Left ventricle myocardium inferior (tissue), 1 donor: Measurements from ENCODE around the gene HES2. TPM values are rescaled to one million over a fixed set of nuclear protein-coding genes. Genes with fewer than 3 reads are reported as not detected.

Source experiments
- DNase-seq: peaks from one replicate; pipeline ENCODE4 v3.0.0-alpha.2; 2020
- H3K27ac ChIP-seq: fragments of 200-600 bp; replicated peaks from 2 replicates; pipeline ENCODE4 v1.8.0; 2021
- H3K27me3 ChIP-seq: fragments of 200-600 bp; 2 replicates; pipeline ENCODE4 v1.8.0; 2021; ENCODE audit warnings: low read depth
- H3K36me3 ChIP-seq: fragments of 200-600 bp; 2 replicates; pipeline ENCODE4 v1.8.0; 2021
- H3K4me1 ChIP-seq: fragments of 200-600 bp; 2 replicates; pipeline ENCODE4 v1.8.0; 2021
- H3K4me3 ChIP-seq: fragments of 200-600 bp; 2 replicates; pipeline ENCODE4 v1.8.0; 2021; ENCODE audit warnings: mild to moderate bottlenecking, moderate library complexity
- H3K9me3 ChIP-seq: fragments of 200-600 bp; replicated peaks from 2 replicates; pipeline ENCODE4 v1.8.0; 2021
- CTCF ChIP-seq: fragments of 200-600 bp; IDR thresholded peaks from 2 replicates; pipeline ENCODE4 v1.8.0; 2021; ENCODE audit warnings: antibody characterized with exemption, mild to moderate bottlenecking, borderline replicate concordance
- intact Hi-C: fragments of 100-400 bp; cut with micrococcal nuclease; formaldehyde crosslinking; loops from one replicate; pipeline ENCODE4 v1.11.0; 2022
- total RNA-seq: library from RNA; stranded (reverse); fragmentation: NEBNext Ultra II Directional; extraction: Animal tissue kit (Norgen Biotek cat#: 25700); gene quantifications from one replicate; pipeline ENCODE4 v1.2.1, GENCODE V29; 2021
- donor health status: DM: no; HTN: yes; CAD: no; lungs with severe emphysema.

The HES2 gene
- total RNA-seq, 1 donor from 2014 or later, result not detected

DNA sequence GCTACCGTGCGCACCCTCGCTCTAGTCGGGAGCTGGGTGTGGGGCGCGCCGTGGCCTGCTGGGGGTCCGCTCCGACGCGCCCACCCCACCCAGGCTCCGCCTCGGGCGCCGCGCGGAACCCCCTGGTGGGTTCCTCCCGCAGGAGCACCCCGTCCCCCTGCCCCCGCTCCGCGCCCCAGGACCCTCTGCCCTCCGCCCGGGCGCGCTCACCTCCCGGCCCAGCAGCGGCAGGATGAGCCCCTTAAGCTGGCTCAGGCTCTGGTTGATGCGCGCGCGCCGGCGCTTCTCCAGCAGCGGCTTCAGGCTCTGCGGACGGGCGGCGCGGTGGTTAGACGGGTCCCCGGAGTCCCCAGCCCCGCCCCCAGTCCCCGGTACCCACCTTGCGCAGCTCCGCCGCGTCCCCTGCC is 319 bp downstream of the HES2 start:
- Histone ChIP-seq H3K9me3 (no peaks in the 10 kb centered on the region), H3K27ac (no peak overlapping the region), H3K27me3 (peaks cover 100% of the 10 kb centered on the region), H3K4me3 (peak overlapping the region; percentile 58), H3K36me3 (no peaks in the 10 kb centered on the region), H3K4me1 (peaks cover 48% of the 10 kb centered on the region)
- no peak for DNase-seq
- intact Hi-C loops, result no loop called here
- TF ChIP-seq CTCF, result no peak

DNA sequence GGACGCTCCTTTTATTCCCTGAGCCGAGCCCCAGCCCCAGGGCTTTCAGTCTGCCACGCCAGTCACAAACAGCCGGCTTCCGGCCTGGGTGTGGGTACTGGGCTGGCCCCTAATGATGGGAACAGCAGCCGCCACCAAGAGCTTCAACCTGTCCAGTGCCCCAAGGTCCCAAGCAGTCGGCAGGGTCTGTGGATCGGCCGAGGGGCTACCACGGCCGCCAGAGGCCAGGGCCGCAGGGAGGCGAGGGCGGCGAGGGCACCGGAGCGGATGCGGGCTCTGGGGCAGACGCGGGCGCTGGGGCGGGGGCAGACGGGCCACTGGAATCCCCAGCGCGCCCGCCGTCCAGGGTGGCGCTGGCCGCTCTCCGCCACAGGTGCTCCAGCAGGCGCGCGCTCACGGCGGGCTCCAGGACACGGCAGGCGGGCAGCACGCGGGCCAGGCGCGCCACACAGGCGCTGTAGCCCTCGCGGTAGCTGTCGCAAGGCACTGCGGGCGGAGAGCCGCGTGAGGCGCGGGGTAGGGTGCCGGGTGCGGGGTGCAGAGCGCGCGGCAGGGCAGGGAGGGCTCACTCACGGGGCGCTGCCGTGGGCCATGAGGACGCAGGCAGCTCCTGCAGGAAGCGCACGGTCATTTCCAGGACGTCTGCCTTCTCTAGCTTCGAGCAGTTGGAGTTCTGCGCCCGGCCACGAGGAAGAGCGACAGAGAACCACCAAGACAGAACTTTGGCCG is 887 bp downstream of the HES2 start:
- Histone ChIP-seq H3K4me3 (peak overlapping the region; percentile 58), H3K9me3 (no peaks in the 10 kb centered on the region), H3K27ac (no peak overlapping the region), H3K27me3 (peaks cover 100% of the 10 kb centered on the region), H3K4me1 (peaks cover 44% of the 10 kb centered on the region), H3K36me3 (no peaks in the 10 kb centered on the region)
- intact Hi-C loops, result no loop called here
- no peak for TF ChIP-seq CTCF
- DNase-seq, result no peak

DNA sequence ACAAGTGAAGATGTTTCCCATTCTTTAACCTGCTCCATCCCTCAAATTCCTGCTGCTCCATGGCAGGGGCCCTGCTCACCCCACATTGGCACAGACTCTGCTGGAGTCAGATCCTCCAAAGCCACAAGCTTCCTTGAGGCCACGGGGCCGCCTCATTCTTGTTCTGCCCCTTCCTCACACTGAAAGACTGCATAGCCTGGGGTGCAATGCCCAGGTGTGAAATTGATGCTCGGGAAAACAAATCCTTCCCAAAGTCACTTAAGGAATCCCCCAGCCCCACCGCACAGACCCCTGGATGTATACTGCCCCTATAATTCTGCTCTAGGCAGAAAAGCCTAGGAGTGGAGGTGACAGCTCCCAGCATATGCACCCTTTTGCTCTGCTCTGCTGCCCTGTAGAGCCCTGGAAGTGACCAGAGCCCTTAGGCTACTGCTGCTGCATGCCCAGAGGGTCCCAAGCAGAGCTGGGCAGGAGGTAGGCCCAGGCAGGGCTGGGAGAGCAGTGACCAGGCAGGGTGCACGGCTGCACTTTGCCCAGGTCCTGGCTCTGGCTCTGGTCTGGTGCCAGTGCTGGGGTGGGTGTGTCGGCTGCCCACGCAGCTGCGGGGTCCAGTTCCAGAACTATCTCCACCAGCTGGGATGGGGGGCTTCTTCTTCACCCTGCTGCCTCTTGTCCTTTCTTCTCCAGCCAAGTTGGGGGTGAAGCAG is 1.6 kb downstream of the HES2 start:
- DNase-seq, result no peak
- H3K4me1 ChIP-seq, result peaks cover 37% of the 10 kb centered on the region
- no peaks in the 10 kb centered on the region for H3K36me3 ChIP-seq
- TF ChIP-seq CTCF, result no peak
- H3K4me3 ChIP-seq, result no peak overlapping the region
- peaks cover 100% of the 10 kb centered on the region for H3K27me3 ChIP-seq
- intact Hi-C loops, result no loop called here
- H3K27ac ChIP-seq, result no peak overlapping the region
- no peaks in the 10 kb centered on the region for H3K9me3 ChIP-seq

GRCh38 chr1:6416906-6417305 is 2.8 kb downstream of the HES2 start:
- Histone ChIP-seq H3K9me3 (no peaks in the 10 kb centered on the region), H3K27me3 (peaks cover 100% of the 10 kb centered on the region), H3K36me3 (no peaks in the 10 kb centered on the region), H3K27ac (no peak overlapping the region), H3K4me3 (no peak overlapping the region), H3K4me1 (peaks cover 30% of the 10 kb centered on the region)
- TF ChIP-seq CTCF, result no peak
- intact Hi-C loops, result no loop called here
- DNase-seq, result no peak

DNA sequence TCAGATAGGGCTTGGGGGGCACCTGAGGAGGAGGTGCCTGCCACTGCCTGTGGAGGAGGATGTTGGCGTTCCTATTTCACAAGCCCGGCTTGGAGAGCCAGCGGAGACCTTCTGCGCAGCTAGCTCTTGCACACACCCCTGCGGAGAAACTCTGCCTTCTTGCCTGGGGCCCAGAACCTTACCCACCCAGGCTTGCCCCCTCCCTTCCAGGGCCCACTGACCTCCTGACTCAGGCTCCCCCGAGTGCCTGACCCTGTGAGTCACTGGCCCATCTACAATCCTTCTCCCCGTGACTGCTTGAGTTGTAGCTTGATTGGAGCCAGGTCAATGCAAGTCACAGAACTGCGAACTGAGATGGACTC is 3.4 kb downstream of the HES2 start:
- peaks cover 30% of the 10 kb centered on the region for H3K4me1 ChIP-seq
- H3K27me3 ChIP-seq, result peaks cover 100% of the 10 kb centered on the region
- no peak overlapping the region for H3K4me3 ChIP-seq
- H3K9me3 ChIP-seq, result no peaks in the 10 kb centered on the region
- intact Hi-C loops, result no loop called here
- no peaks in the 10 kb centered on the region for H3K36me3 ChIP-seq
- DNase-seq, result no peak
- no peak for TF ChIP-seq CTCF
- H3K27ac ChIP-seq, result no peak overlapping the region
